NCI-H1417 treated with DMSO at 0.1 percent for 48 hours (cell line): Measurements from ENCODE around the gene MAP7D3.

Experiments
- DNase-seq: peaks from one replicate; lab custom pipeline; 2025; lab: John Stamatoyannopoulos, UW

The MAP7D3 gene

GRCh38 chrX:136205882-136206380, 45.3 kb downstream of the MAP7D3 start:
- DNase-seq, result no peak

- no peak for DNase-seq
Observed at GRCh38 chrX:136204571-136204970, 46.6 kb downstream of the MAP7D3 start.

- DNase-seq, result no peak
Observed at GRCh38 chrX:136203951-136204350, 47.2 kb downstream of the MAP7D3 start.

GRCh38 chrX:136203438-136203837, 47.8 kb downstream of the MAP7D3 start:
- DNase-seq, result no peak

- no peak for DNase-seq
Observed at GRCh38 chrX:136202889-136203288, 48.3 kb downstream of the MAP7D3 start.

GRCh38 chrX:136201601-136202000, 49.6 kb downstream of the MAP7D3 start:
- no peak for DNase-seq

- DNase-seq, result no peak
Observed at GRCh38 chrX:136200466-136200865, 50.7 kb downstream of the MAP7D3 start.

- DNase-seq, result no peak
Observed at GRCh38 chrX:136199365-136199764, 51.8 kb downstream of the MAP7D3 start.

- no peak for DNase-seq
Observed at GRCh38 chrX:136198678-136199243, 52.4 kb downstream of the MAP7D3 start.

GRCh38 chrX:136198010-136198409, 53.2 kb downstream of the MAP7D3 start:
- no peak for DNase-seq

- no peak for DNase-seq
Observed at GRCh38 chrX:136196691-136197155, 54.5 kb downstream of the MAP7D3 start.

GRCh38 chrX:136195247-136195646, 56.0 kb downstream of the MAP7D3 start:
- no peak for DNase-seq

- no peak for DNase-seq
Observed at GRCh38 chrX:136194536-136194935, 56.7 kb downstream of the MAP7D3 start.

- no peak for DNase-seq
Observed at GRCh38 chrX:136193771-136194170, 57.4 kb downstream of the MAP7D3 start.

- DNase-seq, result no peak
Observed at GRCh38 chrX:136192839-136193414, 58.3 kb downstream of the MAP7D3 start.

- no peak for DNase-seq
Observed at GRCh38 chrX:136192135-136192534, 59.1 kb downstream of the MAP7D3 start.

- DNase-seq, result no peak
Observed at GRCh38 chrX:136191171-136191570, 60.0 kb downstream of the MAP7D3 start.

- no peak for DNase-seq
Observed at GRCh38 chrX:136190038-136190713, 61.0 kb downstream of the MAP7D3 start.

GRCh38 chrX:136189222-136189621, 62.0 kb downstream of the MAP7D3 start:
- no peak for DNase-seq

- no peak for DNase-seq
Observed at GRCh38 chrX:136186023-136186413, 65.2 kb downstream of the MAP7D3 start.

- no peak for DNase-seq
Observed at GRCh38 chrX:136185401-136186022, 65.7 kb downstream of the MAP7D3 start.

- no peak for DNase-seq
Observed at GRCh38 chrX:136183917-136184316, 67.3 kb downstream of the MAP7D3 start.

- no peak for DNase-seq
Observed at GRCh38 chrX:136183172-136183571, 68.0 kb downstream of the MAP7D3 start.
